Measurements from ENCODE around the gene GFRA1.

Gene GFRA1

GRCh38 chr10:116155191-116155590 is 117.8 kb downstream of the GFRA1 start:
- Histone ChIP-seq H3K9me3 (no peaks in the 10 kb centered on the region), H3K4me2 (no peak overlapping the region), H3K4me3 (no peak overlapping the region), H4K20me1 (no peaks in the 10 kb centered on the region), H3K9ac (no peak overlapping the region), H3K27me3 (no peaks in the 10 kb centered on the region), H3K27ac (no peak overlapping the region), H3K36me3 (no peaks in the 10 kb centered on the region), H3K4me1 (0 out of 2 replicates have a peak, but pooled peaks cover 4% of the 10 kb centered on the region)
- no peak for TF ChIP-seq Cebpa-rat (IDR thresholded peaks at IDR 0.05)

- Histone ChIP-seq H3K27me3 (no peaks in the 10 kb centered on the region), H3K4me3 (no peak overlapping the region), H4K20me1 (no peaks in the 10 kb centered on the region), H3K27ac (no peak overlapping the region), H3K36me3 (no peaks in the 10 kb centered on the region), H3K9me3 (no peaks in the 10 kb centered on the region), H3K4me1 (0 out of 2 replicates have a peak, but pooled peaks cover 8% of the 10 kb centered on the region), H3K4me2 (no peak overlapping the region), H3K9ac (no peak overlapping the region)
- no peak for TF ChIP-seq Cebpa-rat (IDR thresholded peaks at IDR 0.05)
Measured at GRCh38 chr10:116154651-116155050, 118.4 kb downstream of the GFRA1 start.

GRCh38 chr10:116151076-116151475 is 121.9 kb downstream of the GFRA1 start:
- Histone ChIP-seq H3K9me3 (no peaks in the 10 kb centered on the region), H4K20me1 (no peaks in the 10 kb centered on the region), H3K36me3 (no peaks in the 10 kb centered on the region), H3K4me3 (no peak overlapping the region), H3K4me1 (peaks cover 31% of the 10 kb centered on the region), H3K9ac (no peak overlapping the region), H3K27ac (no peak overlapping the region), H3K4me2 (no peak overlapping the region), H3K27me3 (no peaks in the 10 kb centered on the region)
- no peak for TF ChIP-seq Cebpa-rat (IDR thresholded peaks at IDR 0.05)

- H3K9ac ChIP-seq, result no peak overlapping the region
- H3K27me3 ChIP-seq, result no peaks in the 10 kb centered on the region
- no peaks in the 10 kb centered on the region for H4K20me1 ChIP-seq
- H3K4me1 ChIP-seq, result peaks cover 31% of the 10 kb centered on the region
- TF ChIP-seq Cebpa-rat (IDR thresholded peaks at IDR 0.05), result no peak
- H3K4me2 ChIP-seq, result no peak overlapping the region
- no peak overlapping the region for H3K4me3 ChIP-seq
- H3K9me3 ChIP-seq, result no peaks in the 10 kb centered on the region
- no peaks in the 10 kb centered on the region for H3K36me3 ChIP-seq
- H3K27ac ChIP-seq, result no peak overlapping the region
Measured at GRCh38 chr10:116150606-116151005, 122.4 kb downstream of the GFRA1 start.

GRCh38 chr10:116147147-116147905 is 125.7 kb downstream of the GFRA1 start:
- H3K9ac ChIP-seq, result no peak overlapping the region
- H3K27me3 ChIP-seq, result no peaks in the 10 kb centered on the region
- TF ChIP-seq Cebpa-rat (IDR thresholded peaks at IDR 0.05), result no peak
- H4K20me1 ChIP-seq, result no peaks in the 10 kb centered on the region
- no peaks in the 10 kb centered on the region for H3K36me3 ChIP-seq
- peaks cover 35% of the 10 kb centered on the region for H3K4me1 ChIP-seq
- no peaks in the 10 kb centered on the region for H3K9me3 ChIP-seq
- H3K27ac ChIP-seq, result no peak overlapping the region
- peak overlapping the region; percentile 36; the same call in 1 of the 2 replicates for H3K4me3 ChIP-seq
- peak overlapping the region; percentile 73 for H3K4me2 ChIP-seq

GRCh38 chr10:116146372-116147140 is 126.5 kb downstream of the GFRA1 start:
- no peak overlapping the region for H3K27ac ChIP-seq
- H3K9me3 ChIP-seq, result no peaks in the 10 kb centered on the region

GRCh38 chr10:116143673-116144222 is 129.3 kb downstream of the GFRA1 start:
- H3K9me3 ChIP-seq, result no peaks in the 10 kb centered on the region
- H3K9ac ChIP-seq, result no peak overlapping the region
- peak overlapping the region; percentile 5; the same call in 1 of the 2 replicates for H3K4me2 ChIP-seq
- H3K36me3 ChIP-seq, result no peaks in the 10 kb centered on the region
- H3K27me3 ChIP-seq, result no peaks in the 10 kb centered on the region
- peaks cover 27% of the 10 kb centered on the region for H3K4me1 ChIP-seq
- no peak overlapping the region for H3K27ac ChIP-seq
- no peaks in the 10 kb centered on the region for H4K20me1 ChIP-seq
- no peak for TF ChIP-seq Cebpa-rat (IDR thresholded peaks at IDR 0.05)
- no peak overlapping the region for H3K4me3 ChIP-seq

More at GRCh38 chr10:116146372-116147140, 126.5 kb downstream of the GFRA1 start:
- no peak for TF ChIP-seq Cebpa-rat (IDR thresholded peaks at IDR 0.05)
- no peaks in the 10 kb centered on the region for H3K36me3 ChIP-seq
- H3K4me1 ChIP-seq, result peaks cover 35% of the 10 kb centered on the region
- no peak overlapping the region for H3K9ac ChIP-seq
- no peaks in the 10 kb centered on the region for H4K20me1 ChIP-seq
- no peaks in the 10 kb centered on the region for H3K27me3 ChIP-seq
- H3K4me2 ChIP-seq, result peak overlapping the region; percentile 73
- peak overlapping the region; percentile 36; the same call in 1 of the 2 replicates for H3K4me3 ChIP-seq

GRCh38 chr10:116141855-116142254 is 131.2 kb downstream of the GFRA1 start:
- H4K20me1 ChIP-seq, result no peaks in the 10 kb centered on the region
- H3K4me1 ChIP-seq, result peaks cover 11% of the 10 kb centered on the region
- no peak overlapping the region for H3K9ac ChIP-seq
- H3K27me3 ChIP-seq, result no peaks in the 10 kb centered on the region
- TF ChIP-seq Cebpa-rat (IDR thresholded peaks at IDR 0.05), result no peak
- H3K4me3 ChIP-seq, result no peak overlapping the region
- no peaks in the 10 kb centered on the region for H3K9me3 ChIP-seq
- H3K27ac ChIP-seq, result no peak overlapping the region
- H3K4me2 ChIP-seq, result no peak overlapping the region
- no peaks in the 10 kb centered on the region for H3K36me3 ChIP-seq

- no peaks in the 10 kb centered on the region for H3K9me3 ChIP-seq
- H3K9ac ChIP-seq, result no peak overlapping the region
- H3K27me3 ChIP-seq, result no peaks in the 10 kb centered on the region
- no peaks in the 10 kb centered on the region for H4K20me1 ChIP-seq
- TF ChIP-seq Cebpa-rat (IDR thresholded peaks at IDR 0.05), result no peak
- H3K27ac ChIP-seq, result no peak overlapping the region
- H3K4me2 ChIP-seq, result no peak overlapping the region
- no peaks in the 10 kb centered on the region for H3K36me3 ChIP-seq
- no peak overlapping the region for H3K4me3 ChIP-seq
- peaks cover 5% of the 10 kb centered on the region for H3K4me1 ChIP-seq
Measured at GRCh38 chr10:116141246-116141645, 131.8 kb downstream of the GFRA1 start.

GRCh38 chr10:116139886-116140285 is 133.1 kb downstream of the GFRA1 start:
- Histone ChIP-seq H3K4me3 (no peak overlapping the region), H3K4me1 (peaks cover 4% of the 10 kb centered on the region; the same call in 1 of the 2 replicates), H3K27me3 (no peaks in the 10 kb centered on the region), H4K20me1 (no peaks in the 10 kb centered on the region), H3K27ac (no peak overlapping the region), H3K36me3 (no peaks in the 10 kb centered on the region), H3K9me3 (no peaks in the 10 kb centered on the region), H3K9ac (no peak overlapping the region), H3K4me2 (no peak overlapping the region)
- no peak for TF ChIP-seq Cebpa-rat (IDR thresholded peaks at IDR 0.05)
